ENCODE results near the gene IGFL4. TPM values are rescaled to one million over a fixed set of nuclear protein-coding genes. Genes with fewer than 3 reads are reported as not detected.

The IGFL4 gene
- total RNA-seq, 1 donor from 2014 or later, result 0.20 TPM

DNA sequence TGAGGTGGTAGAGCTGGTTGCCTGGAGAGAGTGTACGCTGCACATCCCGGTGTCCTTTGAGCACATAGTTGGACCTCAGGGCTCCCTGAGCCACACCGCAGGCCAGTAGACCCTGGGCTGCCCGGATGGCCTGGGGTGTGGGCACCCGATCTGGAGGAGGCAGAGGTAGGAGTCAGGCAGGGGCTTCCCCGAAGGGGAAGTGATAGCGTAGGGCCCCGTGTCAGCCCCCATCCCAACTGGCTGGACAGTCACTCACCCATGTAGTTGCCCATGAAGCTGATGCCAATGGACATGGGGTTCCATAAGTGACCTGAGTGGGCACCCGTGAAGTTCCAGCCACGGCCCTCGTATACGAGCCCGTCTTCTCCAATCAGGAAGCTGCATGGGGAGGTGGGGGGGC lies 21.5 kb downstream of the IGFL4 start:
- no peak overlapping the region for H3K4me3 Mint-ChIP-seq (ENCODE audit: unreplicated experiment)
- peak overlapping the region; percentile 22 for H3K27ac Mint-ChIP-seq (ENCODE audit: unreplicated experiment)
- no peak for TF ChIP-seq CTCF (IDR thresholded peaks at IDR 0.05; ENCODE audit: partially characterized antibody, unreplicated experiment)
- H3K4me1 Mint-ChIP-seq (ENCODE audit: low read depth, unreplicated experiment), result peaks cover 16% of the 10 kb centered on the region
- peaks cover 10% of the 10 kb centered on the region for H3K9me3 Mint-ChIP-seq (ENCODE audit: unreplicated experiment)
- peaks cover 19% of the 10 kb centered on the region for H3K27me3 Mint-ChIP-seq (ENCODE audit: unreplicated experiment)
- H3K36me3 Mint-ChIP-seq (ENCODE audit: unreplicated experiment), result peaks cover 4% of the 10 kb centered on the region
- no peak for DNase-seq

- Mint-ChIP-seq H3K27me3 (ENCODE audit: unreplicated experiment) (peaks cover 19% of the 10 kb centered on the region), H3K27ac (ENCODE audit: unreplicated experiment) (peak overlapping the region; percentile 22), H3K4me3 (ENCODE audit: unreplicated experiment) (no peak overlapping the region), H3K4me1 (ENCODE audit: low read depth, unreplicated experiment) (peaks cover 16% of the 10 kb centered on the region), H3K9me3 (ENCODE audit: unreplicated experiment) (peaks cover 10% of the 10 kb centered on the region), H3K36me3 (ENCODE audit: unreplicated experiment) (no peaks in the 10 kb centered on the region)
- no peak for DNase-seq
- no peak for TF ChIP-seq CTCF (IDR thresholded peaks at IDR 0.05; ENCODE audit: partially characterized antibody, unreplicated experiment)
Measured at GRCh38 chr19:46018729-46019251, 22.0 kb downstream of the IGFL4 start.

DNA sequence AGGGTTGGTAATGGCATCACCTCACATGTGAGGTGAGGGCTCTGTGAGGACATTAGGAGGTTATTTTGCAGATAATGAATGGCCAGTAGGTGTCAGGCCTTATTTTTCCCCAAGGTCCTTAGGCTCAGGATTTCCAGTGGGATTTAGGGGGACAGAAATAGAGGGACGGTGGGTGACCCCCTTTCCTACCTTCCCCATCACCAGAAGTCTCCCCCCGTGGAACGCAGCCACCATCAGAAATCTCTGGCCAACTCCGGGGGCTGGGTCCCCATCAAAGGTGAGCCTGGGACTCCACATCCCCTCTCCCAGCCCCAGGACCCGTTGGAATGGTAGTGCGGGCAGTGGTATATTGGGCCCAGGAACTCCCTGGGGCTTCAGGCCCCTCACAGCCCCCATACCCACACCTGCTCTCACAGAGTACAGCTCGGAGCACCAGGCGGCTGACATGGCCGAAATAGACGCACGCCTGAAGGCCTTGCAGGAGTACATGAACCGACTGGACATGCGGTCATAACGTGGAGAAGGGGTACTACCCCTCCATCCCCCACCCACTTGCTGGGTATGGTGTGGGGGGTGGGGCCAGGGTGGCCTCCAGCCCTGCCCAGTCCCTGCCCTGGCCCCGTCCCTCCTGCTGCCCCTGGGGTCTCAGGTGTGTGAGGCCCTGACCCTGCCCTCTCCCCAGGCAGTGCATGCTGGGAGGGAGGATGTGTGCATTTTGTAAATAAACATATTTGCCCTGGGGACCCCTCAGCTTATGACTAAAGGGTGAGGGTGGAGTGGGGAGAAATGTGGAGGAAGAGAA lies 22.7 kb downstream of the IGFL4 start:
- no peak for DNase-seq
- H3K27ac Mint-ChIP-seq (ENCODE audit: unreplicated experiment), result no peak overlapping the region
- H3K9me3 Mint-ChIP-seq (ENCODE audit: unreplicated experiment), result peaks cover 8% of the 10 kb centered on the region
- no peak for TF ChIP-seq CTCF (IDR thresholded peaks at IDR 0.05; ENCODE audit: partially characterized antibody, unreplicated experiment)
- H3K27me3 Mint-ChIP-seq (ENCODE audit: unreplicated experiment), result peaks cover 19% of the 10 kb centered on the region
- no peaks in the 10 kb centered on the region for H3K36me3 Mint-ChIP-seq (ENCODE audit: unreplicated experiment)
- H3K4me3 Mint-ChIP-seq (ENCODE audit: unreplicated experiment), result no peak overlapping the region
- H3K4me1 Mint-ChIP-seq (ENCODE audit: low read depth, unreplicated experiment), result peaks cover 16% of the 10 kb centered on the region

- H3K4me1 Mint-ChIP-seq (ENCODE audit: low read depth, unreplicated experiment), result peaks cover 16% of the 10 kb centered on the region
- no peak overlapping the region for H3K27ac Mint-ChIP-seq (ENCODE audit: unreplicated experiment)
- H3K27me3 Mint-ChIP-seq (ENCODE audit: unreplicated experiment), result peaks cover 19% of the 10 kb centered on the region
- peaks cover 8% of the 10 kb centered on the region for H3K9me3 Mint-ChIP-seq (ENCODE audit: unreplicated experiment)
- TF ChIP-seq CTCF (IDR thresholded peaks at IDR 0.05; ENCODE audit: partially characterized antibody, unreplicated experiment), result peak; percentile 37
- no peak for DNase-seq
- H3K4me3 Mint-ChIP-seq (ENCODE audit: unreplicated experiment), result peak overlapping the region; percentile 49
- no peaks in the 10 kb centered on the region for H3K36me3 Mint-ChIP-seq (ENCODE audit: unreplicated experiment)
Measured at GRCh38 chr19:46017095-46017429, 23.7 kb downstream of the IGFL4 start.

DNA sequence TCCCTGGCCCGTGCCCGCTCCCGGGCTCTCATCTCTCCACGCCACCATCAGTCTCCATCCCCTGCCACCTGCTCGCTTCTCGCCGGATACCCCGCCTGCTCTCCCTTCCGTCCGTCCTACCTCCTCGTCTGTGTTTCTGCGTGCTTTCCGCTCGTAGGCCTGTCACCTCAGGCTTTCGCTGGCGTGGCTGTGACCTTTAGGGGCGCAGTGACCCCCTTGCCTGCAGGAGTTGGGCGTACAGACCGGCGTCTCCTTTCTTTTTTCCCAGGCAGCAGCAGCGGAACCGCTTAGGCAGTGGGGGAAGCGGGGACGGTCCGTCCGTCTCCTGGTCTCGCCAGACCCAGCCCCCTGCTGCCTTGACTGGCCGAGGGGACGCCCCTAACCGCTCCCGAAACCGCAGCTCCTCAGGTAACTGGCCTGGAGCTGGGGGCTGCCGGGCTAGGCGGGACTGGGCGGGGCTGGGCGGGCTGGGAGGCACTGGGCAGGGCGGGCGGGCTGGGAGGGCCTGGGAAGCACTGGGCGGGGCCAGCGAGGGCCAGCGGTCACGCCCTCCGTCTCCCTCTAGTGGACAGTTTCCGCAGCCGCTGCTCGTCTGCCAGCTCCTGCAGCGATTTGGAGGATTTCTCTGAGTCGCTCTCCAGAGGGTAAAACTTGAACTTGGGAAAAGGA lies 24.2 kb downstream of the IGFL4 start:
- peak; percentile 92 for DNase-seq
- Mint-ChIP-seq H3K4me3 (ENCODE audit: unreplicated experiment) (peak overlapping the region; percentile 97), H3K4me1 (ENCODE audit: low read depth, unreplicated experiment) (peaks cover 14% of the 10 kb centered on the region), H3K36me3 (ENCODE audit: unreplicated experiment) (no peaks in the 10 kb centered on the region), H3K27me3 (ENCODE audit: unreplicated experiment) (peaks cover 19% of the 10 kb centered on the region), H3K9me3 (ENCODE audit: unreplicated experiment) (peaks cover 8% of the 10 kb centered on the region), H3K27ac (ENCODE audit: unreplicated experiment) (peak overlapping the region; percentile 75)
- peak; percentile 90 for TF ChIP-seq CTCF (IDR thresholded peaks at IDR 0.05; ENCODE audit: partially characterized antibody, unreplicated experiment)
